KG1 (cell line): ENCODE measurements around the gene ZNF578.
A peak's percentile ranks its signal among the peaks of the same experiment; 100 is the strongest.
"Not testable (repeated sequence)": the region's sequence is repeated elsewhere in the genome, so short reads cannot be mapped to it uniquely, and the experiment has no call there.

Experiments
- DNase-seq: peaks from one replicate; lab custom pipeline; 2025; lab: John Stamatoyannopoulos, UW

ZNF578 gene

GRCh38 chr19:52516191-52516590 is 62.8 kb downstream of the ZNF578 start:
- no peak for DNase-seq

- DNase-seq, result no peak
These were observed 65.3 kb downstream of the ZNF578 start for GRCh38 chr19:52518646-52519045.

GRCh38 chr19:52519175-52519574 is 65.8 kb downstream of the ZNF578 start:
- not testable (repeated sequence) for DNase-seq

- DNase-seq, result no peak
These were observed 66.7 kb downstream of the ZNF578 start for GRCh38 chr19:52520013-52520412.

GRCh38 chr19:52522551-52522950 is 69.2 kb downstream of the ZNF578 start:
- DNase-seq, result no peak

- no peak for DNase-seq
These were observed 70.7 kb downstream of the ZNF578 start for GRCh38 chr19:52524086-52524485.

GRCh38 chr19:52527134-52527955 is 74.0 kb downstream of the ZNF578 start, which contains the start of gene ZNF808:
Gene ZNF808, plus strand, starts transcription at chr19:52527668. Its CDS starts 15,617 bp downstream, at chr19:52543285.
- DNase-seq, result peak; percentile 93

GRCh38 chr19:52527956-52528351 is 74.6 kb downstream of the ZNF578 start:
- DNase-seq, result no peak

- no peak for DNase-seq
These were observed 79.1 kb downstream of the ZNF578 start for GRCh38 chr19:52532480-52532879.

GRCh38 chr19:52533901-52534300 is 80.5 kb downstream of the ZNF578 start:
- DNase-seq, result no peak

GRCh38 chr19:52535385-52535770 is 82.0 kb downstream of the ZNF578 start:
- not testable (repeated sequence) for DNase-seq

- peak; percentile 66 for DNase-seq
These were observed 82.6 kb downstream of the ZNF578 start for GRCh38 chr19:52535771-52536447.

- no peak for DNase-seq
These were observed 83.1 kb downstream of the ZNF578 start for GRCh38 chr19:52536448-52536800.

- not testable (repeated sequence) for DNase-seq
These were observed 85.5 kb downstream of the ZNF578 start for GRCh38 chr19:52538815-52539214.

- DNase-seq, result not testable (repeated sequence)
These were observed 87.8 kb downstream of the ZNF578 start for GRCh38 chr19:52541176-52541575.

- no peak for DNase-seq
These were observed 88.3 kb downstream of the ZNF578 start for GRCh38 chr19:52541608-52542007.

- DNase-seq, result not testable (repeated sequence)
These were observed 89.2 kb downstream of the ZNF578 start for GRCh38 chr19:52542541-52542940.

GRCh38 chr19:52542984-52543664 is 89.8 kb downstream of the ZNF578 start:
- peak; percentile 32 for DNase-seq

- DNase-seq, result no peak
These were observed 101.0 kb downstream of the ZNF578 start for GRCh38 chr19:52554216-52554971.

- DNase-seq, result no peak
These were observed 104.1 kb downstream of the ZNF578 start for GRCh38 chr19:52557231-52557995.
